GM12873 (cell line): ENCODE measurements around the gene LYRM7.

Experiments used
- CTCF ChIP-seq: IDR thresholded peaks from 2 replicates; pipeline ENCODE4 v1.5.1; 2012; ENCODE audit warnings: low read depth, mild to moderate bottlenecking, moderate library complexity, low read length, control low read depth; ENCODE audit not compliant: insufficient read depth; ENCODE audit errors: missing control alignments

Gene LYRM7

GRCh38 chr5:131170540-131171275 lies at the start of gene LYRM7:
Gene LYRM7, plus strand, starts transcription at chr5:131170944. Its CDS starts 77 bp downstream, at chr5:131171021.
- TF ChIP-seq CTCF, result no peak

- TF ChIP-seq CTCF, result no peak
These were observed 41.4 kb upstream of the LYRM7 start for GRCh38 chr5:131129306-131129705.

- no peak for TF ChIP-seq CTCF
These were observed 31.4 kb upstream of the LYRM7 start for GRCh38 chr5:131139321-131139720.

- TF ChIP-seq CTCF, result no peak
These were observed 27.6 kb upstream of the LYRM7 start for GRCh38 chr5:131142970-131143617.

- TF ChIP-seq CTCF, result no peak
These were observed 23.5 kb upstream of the LYRM7 start for GRCh38 chr5:131147258-131147657.

GRCh38 chr5:131148835-131149234 lies 21.9 kb upstream of the LYRM7 start:
- TF ChIP-seq CTCF, result no peak

- no peak for TF ChIP-seq CTCF
These were observed 20.3 kb upstream of the LYRM7 start for GRCh38 chr5:131150408-131150807.
